AG04449 (cell line): ENCODE results near the gene ZFHX3.

Experiments used
- CTCF ChIA-PET: fragments of 350-600 bp; formaldehyde crosslinking; extraction: SDS; loops from one replicate; lab custom pipeline; 2021; ENCODE audit warnings: antibody characterized with exemption; lab: Yijun Ruan, JAX
- POLR2A ChIA-PET: fragments of 400-600, 350-600 bp; formaldehyde crosslinking; extraction: SDS; loops from one replicate; lab custom pipeline; 2020; ENCODE audit warnings: antibody characterized with exemption, inconsistent platforms; lab: Yijun Ruan, JAX
- DNase-seq: peaks from one replicate; pipeline ENCODE4 v3.0.0-alpha.2; 2010; ENCODE audit warnings: low read depth, low spot score
- H3K4me3 ChIP-seq: 2 replicates; pipeline ENCODE4 v1.5.1; 2011; ENCODE audit warnings: low read depth, mild to moderate bottlenecking, control low read depth, low read length
- TF ChIP-seq, protein P1 (sequence below): IDR thresholded peaks from one replicate; pipeline ENCODE4 v1.5.1; 2011; ENCODE audit warnings: mild to moderate bottlenecking, moderate library complexity, low read length, control low read depth, inconsistent platforms; ENCODE audit not compliant: insufficient read depth; ENCODE audit errors: missing control alignments

Gene ZFHX3

GRCh38 chr16:73068541-73069401 lies 20.8 kb upstream of the ZFHX3 start:
- ChIA-PET POLR2A (interaction anchor here (0.5 to 1.4 kb wide), 6 partner anchors 14 to 198 kb away, joined by 3 to 5 read pairs (median 4); no protein-coding TSS in a partner anchor), CTCF (interaction anchor here (1.0 to 1.6 kb wide), 5 partner anchors 8 to 236 kb away, joined by 3 to 8 read pairs (median 4); no protein-coding TSS in a partner anchor)
- no peak overlapping the region for H3K4me3 ChIP-seq
- peak; percentile 95 for DNase-seq
- TF ChIP-seq, protein P1, sequence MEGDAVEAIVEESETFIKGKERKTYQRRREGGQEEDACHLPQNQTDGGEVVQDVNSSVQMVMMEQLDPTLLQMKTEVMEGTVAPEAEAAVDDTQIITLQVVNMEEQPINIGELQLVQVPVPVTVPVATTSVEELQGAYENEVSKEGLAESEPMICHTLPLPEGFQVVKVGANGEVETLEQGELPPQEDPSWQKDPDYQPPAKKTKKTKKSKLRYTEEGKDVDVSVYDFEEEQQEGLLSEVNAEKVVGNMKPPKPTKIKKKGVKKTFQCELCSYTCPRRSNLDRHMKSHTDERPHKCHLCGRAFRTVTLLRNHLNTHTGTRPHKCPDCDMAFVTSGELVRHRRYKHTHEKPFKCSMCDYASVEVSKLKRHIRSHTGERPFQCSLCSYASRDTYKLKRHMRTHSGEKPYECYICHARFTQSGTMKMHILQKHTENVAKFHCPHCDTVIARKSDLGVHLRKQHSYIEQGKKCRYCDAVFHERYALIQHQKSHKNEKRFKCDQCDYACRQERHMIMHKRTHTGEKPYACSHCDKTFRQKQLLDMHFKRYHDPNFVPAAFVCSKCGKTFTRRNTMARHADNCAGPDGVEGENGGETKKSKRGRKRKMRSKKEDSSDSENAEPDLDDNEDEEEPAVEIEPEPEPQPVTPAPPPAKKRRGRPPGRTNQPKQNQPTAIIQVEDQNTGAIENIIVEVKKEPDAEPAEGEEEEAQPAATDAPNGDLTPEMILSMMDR, result no peak

DNA sequence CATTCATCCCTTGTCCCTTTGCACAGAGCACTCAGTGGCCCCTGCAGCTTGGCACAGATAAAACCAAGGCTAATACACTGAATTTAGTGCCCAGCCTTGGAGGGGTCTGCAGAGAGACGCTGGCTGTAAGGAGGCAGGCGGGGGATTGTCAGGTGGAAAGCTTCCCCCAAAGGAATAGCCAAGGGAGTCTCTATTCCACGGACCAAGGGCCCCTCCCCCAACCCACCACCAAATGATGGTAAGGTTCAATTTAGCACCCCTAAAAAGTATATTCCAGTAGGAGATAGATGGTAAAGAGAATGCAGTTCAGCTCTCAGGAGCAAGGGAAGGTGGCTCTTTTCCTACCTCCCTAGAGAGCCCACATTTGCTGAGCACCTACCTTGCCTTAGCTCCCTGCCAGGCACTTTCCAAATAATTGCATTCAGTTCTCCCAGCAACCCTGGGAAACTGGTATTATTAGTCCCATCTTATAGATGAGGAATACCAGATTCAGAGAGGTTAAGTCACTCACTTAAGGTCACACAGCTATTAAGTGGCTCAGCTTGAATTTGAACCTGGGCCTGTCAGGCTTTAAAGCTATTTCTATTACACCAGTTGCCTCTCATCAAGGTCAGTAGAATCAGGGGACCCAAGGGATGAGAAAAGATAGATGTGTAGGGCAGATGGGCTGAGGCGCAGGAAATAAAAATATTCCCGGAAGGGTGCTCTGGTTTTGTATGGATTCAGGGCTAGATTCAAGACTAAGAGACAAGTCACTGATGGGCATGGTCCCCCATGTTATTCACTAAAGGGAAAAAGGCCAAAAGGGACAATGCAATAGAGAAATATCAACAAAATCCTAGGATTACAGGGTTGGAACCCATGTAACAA lies 20.0 kb upstream of the ZFHX3 start:
- DNase-seq, result no peak
- CTCF ChIA-PET, result interaction anchor here (0.7 to 1.6 kb wide), 6 partner anchors 9 to 235 kb away, joined by 3 to 5 read pairs (median 4); no protein-coding TSS in a partner anchor
- no peak overlapping the region for H3K4me3 ChIP-seq
- POLR2A ChIA-PET, result interaction anchor here (0.5 to 1.4 kb wide), 6 partner anchors 15 to 199 kb away, joined by 3 to 5 read pairs (median 4); no protein-coding TSS in a partner anchor
- TF ChIP-seq, protein P1, result no peak

DNA sequence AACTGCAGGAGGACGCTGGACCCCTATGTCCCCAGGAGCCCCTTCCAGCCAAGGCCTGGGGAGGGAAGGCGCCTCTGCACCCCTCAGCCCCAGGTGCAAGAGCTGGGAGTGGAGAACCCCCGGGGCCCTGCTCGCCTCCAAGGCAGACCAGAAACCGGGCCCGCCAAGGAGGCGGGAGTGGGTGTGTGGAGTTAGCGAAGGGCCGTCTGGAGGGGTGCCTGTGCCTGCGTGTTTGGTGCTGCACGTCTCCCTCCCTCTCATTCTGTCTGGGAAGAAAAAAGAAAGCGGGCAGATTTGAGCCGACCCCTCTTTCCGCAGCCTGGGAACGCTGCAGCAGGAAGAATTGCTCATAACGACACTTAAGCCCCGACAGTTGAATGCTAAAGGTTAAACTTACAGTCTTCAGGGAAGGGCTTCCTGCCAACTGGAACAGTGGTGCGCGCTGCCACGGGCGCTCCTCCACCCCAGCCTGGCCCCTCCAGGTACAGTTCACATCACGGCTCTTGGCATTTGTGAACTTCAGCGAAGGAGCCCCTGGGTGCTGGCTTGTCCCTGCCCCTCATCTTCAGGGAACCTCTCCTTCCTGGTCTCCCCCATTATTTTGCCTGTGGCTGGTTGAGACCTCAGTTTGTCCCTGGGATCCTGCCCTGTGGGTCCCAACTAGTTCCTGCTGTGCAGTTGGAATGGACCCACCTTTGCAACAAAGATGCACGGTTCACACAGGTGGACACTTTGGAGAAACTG lies 19.2 kb upstream of the ZFHX3 start:
- CTCF ChIA-PET, result interaction anchor here (0.9 to 1.6 kb wide), 2 partner anchors 106 to 109 kb away, joined by 4 to 5 read pairs; no protein-coding TSS in a partner anchor
- H3K4me3 ChIP-seq, result no peak overlapping the region
- POLR2A ChIA-PET, result interaction anchor here (1.2 kb wide), 1 partner anchor 106 kb away, joined by 3 read pairs; no protein-coding TSS in a partner anchor
- TF ChIP-seq, protein P1, result no peak
- DNase-seq, result no peak

GRCh38 chr16:73066331-73066926 lies 18.5 kb upstream of the ZFHX3 start:
- H3K4me3 ChIP-seq, result no peak overlapping the region
- DNase-seq, result no peak
- POLR2A ChIA-PET, result no interaction called here
- TF ChIP-seq, protein P1, result no peak
- CTCF ChIA-PET, result no interaction called here

DNA sequence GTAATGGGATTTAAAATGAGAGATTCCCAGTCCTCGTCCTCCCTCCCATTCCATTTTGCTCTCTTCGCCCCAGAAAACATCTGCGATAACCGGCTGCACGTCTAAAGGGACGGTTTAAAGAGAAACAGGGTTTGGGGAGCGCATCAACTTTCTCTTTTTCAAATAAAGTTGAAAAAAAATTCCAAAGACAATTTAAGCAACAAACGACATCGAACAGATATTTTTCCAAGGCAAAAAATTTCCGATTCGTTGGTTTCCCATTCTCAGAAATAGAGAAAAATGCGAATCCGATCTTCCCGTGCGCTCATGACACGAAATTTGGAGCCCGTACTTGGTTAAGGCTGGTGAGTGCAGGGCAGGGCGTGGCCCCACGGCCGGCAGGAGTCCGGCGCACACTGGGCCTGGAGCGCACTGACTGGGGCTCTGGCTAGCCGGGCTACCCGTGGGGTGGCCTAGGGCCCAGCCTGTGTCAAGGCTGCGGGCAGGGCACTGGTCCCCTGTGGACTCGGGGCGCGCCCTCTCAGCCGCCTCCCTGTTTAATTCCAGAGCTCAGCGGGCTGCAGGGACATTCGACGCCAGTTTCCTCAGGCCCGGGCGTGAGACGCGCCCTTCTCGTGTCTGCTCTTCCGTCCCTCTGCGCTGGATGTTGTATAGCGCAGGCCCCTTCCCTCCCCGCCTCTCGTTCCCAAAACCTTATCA lies 17.9 kb upstream of the ZFHX3 start:
- ChIA-PET POLR2A (no interaction called here), CTCF (no interaction called here)
- TF ChIP-seq, protein P1, result no peak
- no peak overlapping the region for H3K4me3 ChIP-seq
- DNase-seq, result no peak
